Measurements from ENCODE around the gene LEMD2. TPM values are rescaled to one million over a fixed set of nuclear protein-coding genes. Genes with fewer than 3 reads are reported as not detected.

Gene LEMD2
- total RNA-seq, 4 donors from 2014 or later, result 57.3 to 159 (median 112) TPM

DNA sequence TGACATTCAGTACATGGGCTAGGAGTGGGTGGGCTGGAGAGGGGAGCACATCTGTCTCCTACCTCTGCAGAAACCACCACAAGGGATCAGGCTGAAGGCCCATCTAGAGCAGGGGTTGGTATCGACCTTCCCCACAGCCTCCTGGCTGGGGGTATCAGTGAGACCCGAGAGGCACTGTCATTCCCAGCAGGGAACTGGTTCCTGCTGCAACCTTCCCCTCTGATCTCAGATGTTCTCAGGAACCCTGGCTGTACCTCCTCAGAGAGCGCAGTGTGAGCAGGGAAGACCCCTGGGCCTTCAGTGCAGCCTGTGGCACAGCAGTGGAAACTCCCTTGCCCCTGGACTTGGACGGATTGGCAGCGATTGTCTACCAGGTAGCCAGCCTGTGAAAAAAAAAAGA lies 50.1 kb downstream of the LEMD2 start:
- no peak for DNase-seq
- 91% methylated on average over 5 of the region's 5 CpGs; no CpG with 5 or more reads in 1 of the 2 donors for WGBS, 2 donors (ENCODE audit: low coverage in 1 of 2)
- Histone ChIP-seq H3K4me1 (peaks cover 3 to 18% (median 3%) of the 10 kb centered on the region in 4 donors), H3K27me3 (no peaks in the 10 kb centered on the region), H3K4me3 (no peak overlapping the region), H3K9me3 (no peaks in the 10 kb centered on the region), H3K36me3 (no peaks in the 10 kb centered on the region), H3K27ac (no peak overlapping the region)
- TF ChIP-seq, protein P1, sequence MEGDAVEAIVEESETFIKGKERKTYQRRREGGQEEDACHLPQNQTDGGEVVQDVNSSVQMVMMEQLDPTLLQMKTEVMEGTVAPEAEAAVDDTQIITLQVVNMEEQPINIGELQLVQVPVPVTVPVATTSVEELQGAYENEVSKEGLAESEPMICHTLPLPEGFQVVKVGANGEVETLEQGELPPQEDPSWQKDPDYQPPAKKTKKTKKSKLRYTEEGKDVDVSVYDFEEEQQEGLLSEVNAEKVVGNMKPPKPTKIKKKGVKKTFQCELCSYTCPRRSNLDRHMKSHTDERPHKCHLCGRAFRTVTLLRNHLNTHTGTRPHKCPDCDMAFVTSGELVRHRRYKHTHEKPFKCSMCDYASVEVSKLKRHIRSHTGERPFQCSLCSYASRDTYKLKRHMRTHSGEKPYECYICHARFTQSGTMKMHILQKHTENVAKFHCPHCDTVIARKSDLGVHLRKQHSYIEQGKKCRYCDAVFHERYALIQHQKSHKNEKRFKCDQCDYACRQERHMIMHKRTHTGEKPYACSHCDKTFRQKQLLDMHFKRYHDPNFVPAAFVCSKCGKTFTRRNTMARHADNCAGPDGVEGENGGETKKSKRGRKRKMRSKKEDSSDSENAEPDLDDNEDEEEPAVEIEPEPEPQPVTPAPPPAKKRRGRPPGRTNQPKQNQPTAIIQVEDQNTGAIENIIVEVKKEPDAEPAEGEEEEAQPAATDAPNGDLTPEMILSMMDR (IDR thresholded peaks at IDR 0.05), result no peak
- TF ChIP-seq POLR2A (IDR thresholded peaks at IDR 0.05) (no peak), POLR2AphosphoS5 (IDR thresholded peaks at IDR 0.05) (no peak), EP300 (IDR thresholded peaks at IDR 0.05; ENCODE audit: low read depth) (no peak)
- in situ Hi-C loops (cut with MboI; ENCODE audit: low pct_ligation_motif_present in 1 of 4, low pct_unique_long_range_greater_than_20kb in 1 of 4, low sequenced_read_pairs in 3 of 4), result no loop called here
- intact Hi-C loops (cut with DNase I; ENCODE audit: low total_unique reads), result no loop called here

DNA sequence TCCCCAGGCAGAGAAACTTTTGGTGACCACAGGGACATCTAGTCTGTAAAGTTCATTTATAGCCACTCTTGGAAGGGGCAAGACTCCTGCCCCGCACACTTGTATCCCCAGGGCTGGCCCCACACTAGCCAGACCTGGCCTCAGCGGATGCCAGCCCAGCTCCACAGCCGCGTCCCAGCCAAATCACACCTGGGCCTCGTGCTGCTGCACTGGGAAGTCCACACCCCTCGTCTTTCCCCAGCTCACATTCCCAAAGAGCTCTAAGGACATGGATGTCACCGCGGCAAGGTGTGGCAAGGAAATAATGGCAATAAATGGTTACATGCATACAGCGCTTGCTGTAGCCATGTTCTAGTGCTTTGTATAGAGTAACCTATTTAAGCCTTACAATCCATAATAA lies 50.8 kb downstream of the LEMD2 start:
- Histone ChIP-seq H3K4me1 (peaks cover 0 to 11% (median 0%) of the 10 kb centered on the region in 4 donors), H3K27me3 (no peaks in the 10 kb centered on the region), H3K27ac (no peak overlapping the region), H3K9me3 (no peaks in the 10 kb centered on the region), H3K36me3 (no peaks in the 10 kb centered on the region), H3K4me3 (no peak overlapping the region)
- in situ Hi-C loops (cut with MboI; ENCODE audit: low pct_ligation_motif_present in 1 of 4, low pct_unique_long_range_greater_than_20kb in 1 of 4, low sequenced_read_pairs in 3 of 4) (no loop called here), intact Hi-C loops (cut with DNase I; ENCODE audit: low total_unique reads) (no loop called here)
- DNase-seq, result peak; percentile 66
- TF ChIP-seq EP300 (IDR thresholded peaks at IDR 0.05; ENCODE audit: low read depth) (no peak), POLR2AphosphoS5 (IDR thresholded peaks at IDR 0.05) (no peak), POLR2A (IDR thresholded peaks at IDR 0.05) (no peak)
- TF ChIP-seq, protein P1 (IDR thresholded peaks at IDR 0.05), result no peak
- 63% methylated on average over 9 of the region's 9 CpGs; no CpG with 5 or more reads in 1 of the 2 donors for WGBS, 2 donors (ENCODE audit: low coverage in 1 of 2)

DNA sequence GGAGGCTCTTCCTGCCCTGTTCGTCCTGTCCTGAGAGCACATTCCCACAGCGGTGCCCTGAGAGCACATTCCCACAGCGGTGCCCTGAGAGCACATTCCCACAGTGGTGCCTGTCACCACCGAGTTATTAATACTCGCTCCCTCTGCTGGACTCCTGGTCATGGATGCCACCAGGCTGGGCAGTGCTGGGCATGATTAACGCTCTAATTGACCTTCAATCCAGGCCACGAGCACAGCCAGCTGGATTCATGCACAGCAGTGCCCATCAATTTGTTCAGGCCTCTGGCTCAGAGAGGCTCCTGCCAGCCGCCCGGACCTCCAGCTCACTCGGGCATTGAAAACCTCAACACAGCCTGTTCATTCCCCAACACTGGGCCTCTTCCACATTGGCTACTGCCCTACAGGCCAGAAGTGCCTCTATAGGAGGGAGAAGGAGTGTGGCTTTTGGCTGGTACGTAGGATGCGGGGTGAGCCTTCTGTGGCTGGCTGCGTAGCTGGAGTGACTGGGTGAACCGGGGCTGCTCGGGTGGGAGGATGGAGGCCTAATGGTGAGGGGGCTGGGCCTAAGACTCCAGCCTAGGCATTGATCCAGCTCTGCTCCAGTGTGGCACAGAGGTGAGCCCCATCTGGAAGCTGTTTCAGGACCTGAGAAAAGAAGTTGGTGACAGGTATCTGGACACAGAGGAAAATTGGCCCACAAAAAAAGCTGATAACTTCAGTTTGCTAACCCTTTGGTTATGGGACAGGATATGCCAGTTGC lies 51.5 kb downstream of the LEMD2 start:
- H3K4me1 ChIP-seq, result peaks cover 0 to 11% (median 0%) of the 10 kb centered on the region in 4 donors
- H3K4me3 ChIP-seq, result no peak overlapping the region
- no peak overlapping the region for H3K27ac ChIP-seq
- H3K36me3 ChIP-seq, result no peaks in the 10 kb centered on the region
- no peak for DNase-seq
- WGBS, 2 donors (ENCODE audit: low coverage in 1 of 2), result 85% methylated on average over 15 of the region's 15 CpGs; no CpG with 5 or more reads in 1 of the 2 donors
- H3K27me3 ChIP-seq, result no peaks in the 10 kb centered on the region
- TF ChIP-seq EP300 (IDR thresholded peaks at IDR 0.05; ENCODE audit: low read depth) (no peak), POLR2A (IDR thresholded peaks at IDR 0.05) (no peak), POLR2AphosphoS5 (IDR thresholded peaks at IDR 0.05) (no peak)
- TF ChIP-seq, protein P1 (IDR thresholded peaks at IDR 0.05), result no peak
- H3K9me3 ChIP-seq, result no peaks in the 10 kb centered on the region
- intact Hi-C loops (cut with DNase I; ENCODE audit: low total_unique reads), result no loop called here
- in situ Hi-C loops (cut with MboI; ENCODE audit: low pct_ligation_motif_present in 1 of 4, low pct_unique_long_range_greater_than_20kb in 1 of 4, low sequenced_read_pairs in 3 of 4), result no loop called here

DNA sequence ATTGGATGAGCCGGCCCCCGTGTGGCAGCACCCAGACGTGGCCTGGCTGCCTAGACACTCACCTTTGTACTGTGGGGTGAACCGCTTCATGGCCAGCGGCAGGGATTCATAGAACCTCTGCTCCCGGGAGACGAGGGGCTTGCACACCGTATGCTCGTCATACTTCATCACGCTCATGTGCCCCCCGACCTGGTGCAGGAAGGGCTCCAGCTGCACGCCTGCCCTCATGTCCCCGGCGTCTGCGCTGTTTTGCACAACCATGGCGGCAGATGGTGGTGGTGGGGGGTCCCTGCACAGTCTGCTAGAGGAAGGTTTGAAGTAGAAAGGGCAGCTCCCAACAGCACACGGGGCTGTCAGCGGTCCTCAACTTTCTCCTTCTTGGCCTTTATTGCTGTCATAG lies 53.7 kb downstream of the LEMD2 start:
- WGBS, 2 donors (ENCODE audit: low coverage in 1 of 2), result 85 to 100% methylated on average over 3 to 18 of the region's 18 CpGs
- Histone ChIP-seq H3K27ac (no peak overlapping the region), H3K4me3 (no peak overlapping the region), H3K9me3 (no peaks in the 10 kb centered on the region), H3K4me1 (peaks cover 0 to 11% (median 0%) of the 10 kb centered on the region in 4 donors), H3K27me3 (no peaks in the 10 kb centered on the region), H3K36me3 (no peaks in the 10 kb centered on the region)
- intact Hi-C loops (cut with DNase I; ENCODE audit: low total_unique reads), result no loop called here
- TF ChIP-seq EP300 (IDR thresholded peaks at IDR 0.05; ENCODE audit: low read depth), result no peak
- TF ChIP-seq POLR2A (IDR thresholded peaks at IDR 0.05), result no peak
- TF ChIP-seq, protein P1 (IDR thresholded peaks at IDR 0.05), result no peak
- no peak for TF ChIP-seq POLR2AphosphoS5 (IDR thresholded peaks at IDR 0.05)
- no peak for DNase-seq
- in situ Hi-C loops (cut with MboI; ENCODE audit: low pct_ligation_motif_present in 1 of 4, low pct_unique_long_range_greater_than_20kb in 1 of 4, low sequenced_read_pairs in 3 of 4), result no loop called here
